GM18868 (cell line): ENCODE results near the gene KDM6A.
"Not testable (repeated sequence)": the region's sequence is repeated elsewhere in the genome, so short reads cannot be mapped to it uniquely, and the experiment has no call there.

Experiments
- ATAC-seq: cut with Tn5 transposase; IDR thresholded peaks from one replicate; pipeline ENCODE4 v1.9.1; 2021; ENCODE audit warnings: mild to moderate bottlenecking, moderate library complexity; ENCODE audit not compliant: unreplicated experiment

The KDM6A gene

GRCh38 chrX:45070116-45071007, 197.4 kb downstream of the KDM6A start:
- peak; percentile 59 for ATAC-seq

DNA sequence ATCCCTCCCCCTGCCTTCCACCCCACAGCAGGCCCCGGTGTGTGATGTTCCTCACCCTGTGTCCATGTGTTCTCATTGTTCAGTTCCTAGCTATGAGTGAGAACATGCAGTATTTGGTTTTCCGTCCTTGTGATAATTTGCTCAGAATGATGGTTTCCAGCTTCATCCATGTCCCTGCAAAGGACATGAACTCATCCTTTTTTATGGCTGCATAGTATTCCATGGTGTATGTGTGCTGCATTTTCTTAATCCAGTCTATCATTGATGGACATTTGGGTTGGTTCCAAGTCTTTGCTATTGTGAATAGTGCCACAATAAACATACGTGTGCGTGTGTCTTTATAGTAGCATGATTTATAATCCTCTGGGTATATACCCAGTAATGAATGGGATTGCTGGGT, 200.0 kb downstream of the KDM6A start:
- ATAC-seq: not testable (repeated sequence)

GRCh38 chrX:45077748-45078424, 204.9 kb downstream of the KDM6A start:
- peak; percentile 87 for ATAC-seq

- no peak for ATAC-seq
These were observed 210.3 kb downstream of the KDM6A start for GRCh38 chrX:45083314-45083713.

- no peak for ATAC-seq
These were observed 237.5 kb downstream of the KDM6A start for GRCh38 chrX:45110494-45110893.

- ATAC-seq: no peak
These were observed 253.2 kb downstream of the KDM6A start for GRCh38 chrX:45126158-45126557.

DNA sequence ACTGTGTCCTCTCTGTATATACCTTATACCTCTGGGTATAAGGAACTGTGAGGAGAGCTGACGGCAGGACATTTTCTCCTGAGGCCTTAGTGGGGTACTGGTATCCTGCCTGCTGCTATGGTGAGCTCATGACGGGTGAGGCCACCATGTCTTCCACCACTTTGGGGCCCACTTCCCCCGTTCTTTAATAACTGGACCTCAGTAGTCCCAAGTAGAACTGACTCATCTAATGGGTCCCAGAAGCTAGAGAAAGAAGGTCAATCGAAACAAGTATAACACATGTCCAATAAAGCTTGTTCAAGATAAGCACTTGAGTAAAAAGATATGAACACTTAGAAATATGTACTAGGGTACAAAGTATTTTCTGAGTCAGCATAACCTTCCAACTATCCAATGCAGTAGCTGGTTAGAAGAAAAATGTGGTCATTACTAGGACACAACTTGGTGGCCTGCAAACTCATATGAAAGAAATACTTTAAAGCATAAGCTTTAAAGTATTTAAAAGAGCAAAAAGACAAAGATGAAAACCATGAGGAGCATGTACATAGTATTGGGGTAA, 256.0 kb downstream of the KDM6A start:
- no peak for ATAC-seq

GRCh38 chrX:45133465-45133864, 260.5 kb downstream of the KDM6A start:
- no peak for ATAC-seq

GRCh38 chrX:45134315-45134731, 261.3 kb downstream of the KDM6A start:
- no peak for ATAC-seq

GRCh38 chrX:45134775-45135174, 261.8 kb downstream of the KDM6A start:
- no peak for ATAC-seq

GRCh38 chrX:45135391-45136075, 262.5 kb downstream of the KDM6A start:
- not testable (repeated sequence) for ATAC-seq

- ATAC-seq: no peak
These were observed 264.5 kb downstream of the KDM6A start for GRCh38 chrX:45137531-45137930.

- ATAC-seq: no peak
These were observed 265.5 kb downstream of the KDM6A start for GRCh38 chrX:45138525-45138924.

DNA sequence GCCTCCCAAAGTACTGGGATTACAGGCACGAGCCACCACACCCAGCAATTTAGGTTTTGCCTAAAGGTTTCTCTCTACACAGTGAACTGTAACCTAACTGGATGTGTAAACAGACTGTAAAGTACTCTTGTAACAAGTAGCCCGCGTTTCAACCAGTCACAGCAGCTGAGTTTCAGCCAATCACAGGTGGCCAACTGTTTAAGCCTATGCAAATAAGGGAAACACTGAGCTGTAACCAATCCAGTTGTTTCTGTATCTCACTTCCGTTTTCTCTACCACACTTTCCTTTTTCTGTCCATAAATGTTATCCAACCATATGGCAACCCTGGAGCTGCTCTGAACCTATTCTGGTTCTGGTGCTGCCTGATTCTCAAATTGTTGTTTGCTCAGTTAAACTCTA, 267.8 kb downstream of the KDM6A start:
- no peak for ATAC-seq

- ATAC-seq: no peak
These were observed 269.2 kb downstream of the KDM6A start for GRCh38 chrX:45142185-45142584.

DNA sequence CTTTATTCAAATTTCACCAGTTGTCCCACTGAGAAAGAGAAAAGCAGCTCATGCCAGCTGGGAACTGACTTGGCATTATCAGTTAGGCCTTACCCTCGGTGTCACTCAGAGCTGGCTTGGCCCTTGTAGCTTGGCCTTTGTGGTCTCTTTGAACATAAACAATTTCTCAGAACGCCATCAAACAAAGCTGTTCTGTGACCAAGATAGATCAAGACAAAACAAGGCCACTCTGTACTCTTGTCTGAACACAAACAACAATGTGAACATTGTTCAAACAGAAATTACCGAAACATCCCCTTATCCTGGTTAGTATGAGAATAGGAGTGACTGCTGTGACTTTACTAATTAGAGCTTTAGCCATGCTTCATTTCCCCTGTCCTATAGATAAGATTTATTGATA, 270.5 kb downstream of the KDM6A start:
- ATAC-seq: peak; percentile 43

GRCh38 chrX:45145492-45146215, 272.7 kb downstream of the KDM6A start:
- ATAC-seq: no peak

- ATAC-seq: no peak
These were observed 277.8 kb downstream of the KDM6A start for GRCh38 chrX:45150821-45151220.

- ATAC-seq: no peak
These were observed 281.0 kb downstream of the KDM6A start for GRCh38 chrX:45154033-45154360.

- no peak for ATAC-seq
These were observed 281.5 kb downstream of the KDM6A start for GRCh38 chrX:45154462-45154861.

- ATAC-seq: no peak
These were observed 284.7 kb downstream of the KDM6A start for GRCh38 chrX:45157647-45158046.
